Measurements from ENCODE around the gene MAML1.

Gene MAML1

GRCh38 chr5:179792612-179793467 lies 60.2 kb downstream of the MAML1 start:
- no peak for DNase-seq (ENCODE audit: low read depth in 2 of 2, low spot score in 1 of 2)

GRCh38 chr5:179793468-179794139 lies 61.0 kb downstream of the MAML1 start, which contains the start of gene LTC4S:
TSS of gene LTC4S (plus strand) at chr5:179793986. CDS start at chr5:179794081, 95 bp downstream.
- no peak for DNase-seq (ENCODE audit: low read depth in 2 of 2, low spot score in 1 of 2)

- DNase-seq (ENCODE audit: low read depth in 2 of 2, low spot score in 1 of 2) = no peak
Observed at GRCh38 chr5:179794171-179794570, 61.5 kb downstream of the MAML1 start.

GRCh38 chr5:179794575-179794974 lies 62.0 kb downstream of the MAML1 start:
- DNase-seq (ENCODE audit: low read depth in 2 of 2, low spot score in 1 of 2) = no peak

GRCh38 chr5:179795049-179795862 lies 62.6 kb downstream of the MAML1 start:
- DNase-seq (ENCODE audit: low read depth in 2 of 2, low spot score in 1 of 2) = no peak

GRCh38 chr5:179795863-179796833 lies 63.5 kb downstream of the MAML1 start:
- no peak for DNase-seq (ENCODE audit: low read depth in 2 of 2, low spot score in 1 of 2)

- DNase-seq (ENCODE audit: low read depth in 2 of 2, low spot score in 1 of 2) = no peak
Observed at GRCh38 chr5:179796877-179797608, 64.4 kb downstream of the MAML1 start.

- no peak for DNase-seq (ENCODE audit: low read depth in 2 of 2, low spot score in 1 of 2)
Observed at GRCh38 chr5:179797741-179798140, 65.1 kb downstream of the MAML1 start.

GRCh38 chr5:179798144-179798770 lies 65.6 kb downstream of the MAML1 start:
- DNase-seq (ENCODE audit: low read depth in 2 of 2, low spot score in 1 of 2) = no peak

- DNase-seq (ENCODE audit: low read depth in 2 of 2, low spot score in 1 of 2) = no peak
Observed at GRCh38 chr5:179798771-179799643, 66.4 kb downstream of the MAML1 start.

GRCh38 chr5:179799644-179799973 lies 67.0 kb downstream of the MAML1 start:
- DNase-seq (ENCODE audit: low read depth in 2 of 2, low spot score in 1 of 2) = no peak

- DNase-seq (ENCODE audit: low read depth in 2 of 2, low spot score in 1 of 2) = no peak
Observed at GRCh38 chr5:179800071-179800695, 67.6 kb downstream of the MAML1 start.

- DNase-seq (ENCODE audit: low read depth in 2 of 2, low spot score in 1 of 2) = no peak
Observed at GRCh38 chr5:179800696-179801201, 68.1 kb downstream of the MAML1 start.

GRCh38 chr5:179801304-179802206 lies 68.9 kb downstream of the MAML1 start:
- peak; percentile 67 to 70 for DNase-seq (ENCODE audit: low read depth in 2 of 2, low spot score in 1 of 2)

- DNase-seq (ENCODE audit: low read depth in 2 of 2, low spot score in 1 of 2) = no peak
Observed at GRCh38 chr5:179802207-179802883, 69.7 kb downstream of the MAML1 start.

GRCh38 chr5:179802950-179803562 lies 70.4 kb downstream of the MAML1 start:
- DNase-seq (ENCODE audit: low read depth in 2 of 2, low spot score in 1 of 2) = no peak

Data from stimulated activated CD8-positive, alpha-beta memory T cell treated with anti-CD3 and anti-CD28 coated beads, Interleukin-4, amount 100 ng/mL, for 4 hours (primary cell).